GM12872 (cell line): ENCODE results near the gene JMY.

Source experiments
- CTCF ChIP-seq: IDR thresholded peaks from 3 replicates; pipeline ENCODE4 v1.5.1; 2011; ENCODE audit warnings: low read depth, mild to moderate bottlenecking, low read length, moderate library complexity; ENCODE audit not compliant: insufficient read depth

Gene JMY

GRCh38 chr5:79273341-79273740 is 37.4 kb downstream of the JMY start:
- TF ChIP-seq CTCF: no peak

- no peak for TF ChIP-seq CTCF
These were observed 48.9 kb downstream of the JMY start for GRCh38 chr5:79284846-79285245.

- no peak for TF ChIP-seq CTCF
These were observed 49.4 kb downstream of the JMY start for GRCh38 chr5:79285285-79285684.

GRCh38 chr5:79285833-79286232 is 49.9 kb downstream of the JMY start:
- no peak for TF ChIP-seq CTCF

- TF ChIP-seq CTCF: no peak
These were observed 51.4 kb downstream of the JMY start for GRCh38 chr5:79287380-79287779.

GRCh38 chr5:79287907-79288306 is 52.0 kb downstream of the JMY start:
- TF ChIP-seq CTCF: no peak

- TF ChIP-seq CTCF: no peak
These were observed 59.1 kb downstream of the JMY start for GRCh38 chr5:79295029-79295428.

- no peak for TF ChIP-seq CTCF
These were observed 61.7 kb downstream of the JMY start for GRCh38 chr5:79297661-79298060.
